ENCODE results near the gene BRF1.

The BRF1 gene

DNA sequence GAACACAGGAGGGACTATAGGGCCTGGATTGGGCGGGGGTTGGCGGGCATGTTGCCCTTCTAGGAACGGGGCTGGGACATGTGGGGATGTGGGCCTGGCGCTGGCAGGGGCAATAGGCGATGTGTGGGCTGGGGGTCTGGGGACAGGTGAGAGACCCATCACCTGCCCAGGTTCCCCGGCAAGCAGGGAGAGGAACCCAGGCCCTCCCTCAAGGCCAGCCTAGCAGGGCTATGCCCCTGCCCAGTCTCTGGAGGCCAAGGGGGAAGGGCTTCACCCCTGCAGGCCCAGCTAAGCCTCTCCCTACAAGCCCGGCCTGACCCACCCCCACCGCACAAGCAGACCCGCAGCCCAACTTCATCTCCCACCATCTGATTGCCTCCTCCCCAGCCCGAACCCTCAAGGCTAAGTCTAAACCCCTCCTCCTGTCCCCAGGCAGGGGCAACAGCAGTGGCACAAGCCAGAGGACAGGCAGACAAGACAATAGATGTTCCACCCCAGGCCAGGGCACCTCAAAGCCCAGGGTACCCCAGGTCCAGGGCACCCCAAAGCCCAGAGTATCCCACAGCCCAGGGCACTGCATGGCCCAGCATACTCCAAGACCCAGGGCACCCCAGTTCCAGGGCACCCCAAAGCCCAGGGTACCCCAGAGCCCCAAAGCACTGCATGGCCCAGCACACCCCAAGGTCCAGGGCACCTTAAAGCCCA is 138.7 kb downstream of the BRF1 start:
- no peak for TF ChIP-seq Cebpa-rat (IDR thresholded peaks at IDR 0.05)
- Histone ChIP-seq H3K4me3 (no peak overlapping the region; the same call in 1 of the 2 replicates), H3K4me2 (peak overlapping the region; percentile 94), H4K20me1 (peaks cover 92% of the 10 kb centered on the region), H3K27ac (peak overlapping the region; percentile 92), H3K9me3 (no peaks in the 10 kb centered on the region), H3K36me3 (peaks cover 12% of the 10 kb centered on the region), H3K9ac (peak overlapping the region; percentile 34), H3K27me3 (no peaks in the 10 kb centered on the region), H3K4me1 (peaks cover 93% of the 10 kb centered on the region)

GRCh38 chr14:105161309-105161708 is 139.5 kb downstream of the BRF1 start:
- peaks cover 93% of the 10 kb centered on the region for H3K4me1 ChIP-seq
- peaks cover 20% of the 10 kb centered on the region for H3K36me3 ChIP-seq
- no peaks in the 10 kb centered on the region for H3K27me3 ChIP-seq
- H3K9ac ChIP-seq: no peak overlapping the region
- H3K9me3 ChIP-seq: no peaks in the 10 kb centered on the region
- no peak for TF ChIP-seq Cebpa-rat (IDR thresholded peaks at IDR 0.05)
- peaks cover 93% of the 10 kb centered on the region for H4K20me1 ChIP-seq
- H3K4me3 ChIP-seq: no peak overlapping the region
- peak overlapping the region; percentile 94 for H3K4me2 ChIP-seq
- peak overlapping the region; percentile 48; the same call in 1 of the 2 replicates for H3K27ac ChIP-seq

GRCh38 chr14:105160776-105161175 is 140.0 kb downstream of the BRF1 start:
- Histone ChIP-seq H4K20me1 (peaks cover 93% of the 10 kb centered on the region), H3K27ac (peak overlapping the region; percentile 48), H3K9ac (no peak overlapping the region), H3K4me1 (peaks cover 93% of the 10 kb centered on the region), H3K4me3 (no peak overlapping the region), H3K27me3 (no peaks in the 10 kb centered on the region), H3K9me3 (no peaks in the 10 kb centered on the region), H3K4me2 (peak overlapping the region; percentile 94), H3K36me3 (peaks cover 25% of the 10 kb centered on the region)
- TF ChIP-seq Cebpa-rat (IDR thresholded peaks at IDR 0.05): no peak

DNA sequence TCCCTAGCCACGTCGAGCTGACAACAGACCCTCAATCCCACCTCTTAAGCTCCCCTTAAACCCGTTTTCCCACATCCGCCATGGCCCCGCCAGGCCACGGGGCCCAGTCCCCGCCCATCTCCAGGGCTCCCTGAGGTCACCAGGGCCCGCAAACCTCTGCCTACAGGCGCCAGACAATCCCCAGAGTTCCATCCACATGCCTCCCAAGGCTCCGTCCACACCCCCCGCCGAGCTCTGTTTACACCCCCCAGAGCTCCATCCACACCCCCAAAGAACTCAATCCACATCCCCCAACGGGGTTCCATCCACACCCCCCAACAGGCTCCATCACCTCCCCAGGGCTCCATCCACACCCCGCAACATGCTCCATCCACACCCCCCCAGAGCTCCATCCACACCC is 141.5 kb downstream of the BRF1 start:
- peaks cover 93% of the 10 kb centered on the region for H3K4me1 ChIP-seq
- peaks cover 92% of the 10 kb centered on the region for H4K20me1 ChIP-seq
- H3K9ac ChIP-seq: no peak overlapping the region
- no peak for TF ChIP-seq Cebpa-rat (IDR thresholded peaks at IDR 0.05)
- no peak overlapping the region for H3K27ac ChIP-seq
- peaks cover 34% of the 10 kb centered on the region for H3K36me3 ChIP-seq
- no peak overlapping the region for H3K4me3 ChIP-seq
- H3K9me3 ChIP-seq: no peaks in the 10 kb centered on the region
- H3K27me3 ChIP-seq: no peaks in the 10 kb centered on the region
- H3K4me2 ChIP-seq: 0 out of 2 replicates have a peak overlapping the region, but pooled peaks have one; percentile 19

Data from BLaER1 (cell line).